HPDE6-E6E7 (cell line): ENCODE results near the gene ZCRB1.
"Not testable (repeated sequence)": the region's sequence is repeated elsewhere in the genome, so short reads cannot be mapped to it uniquely, and the experiment has no call there.

ENCODE experiments used
- DNase-seq: peaks from one replicate; pipeline ENCODE4 v3.0.0; 2011; ENCODE audit warnings: missing footprints; ENCODE audit errors: extremely low spot score

ZCRB1 gene

GRCh38 chr12:42325653-42326474 lies at the start of gene ZCRB1, which contains the start of gene PPHLN1:
Gene ZCRB1 (minus strand): TSS chr12:42326094. CDS start chr12:42324102, 1,992 bp downstream.
Gene PPHLN1 (plus strand): TSS chr12:42326167. CDS start chr12:42335903, 9,736 bp downstream.
- peak; percentile 64 for DNase-seq

DNA sequence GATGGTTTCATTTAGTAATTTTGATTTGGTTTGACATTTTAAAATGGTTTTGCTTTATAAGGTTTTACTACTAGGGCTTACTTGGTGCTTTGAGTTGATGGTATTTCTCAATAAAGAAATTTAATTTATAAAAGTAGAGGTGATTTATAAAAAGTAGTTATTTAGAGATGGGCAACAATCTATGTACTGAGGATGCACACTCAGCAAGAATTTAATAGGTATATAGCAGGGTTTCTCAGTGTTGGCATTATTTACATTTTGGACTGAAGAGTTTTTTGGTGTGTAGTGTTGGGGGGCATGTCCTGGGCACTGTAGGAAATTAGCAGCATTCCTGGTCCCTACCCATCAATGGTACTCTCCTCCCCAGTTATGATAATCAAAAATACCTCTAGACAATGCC lies 47.8 kb upstream of the ZCRB1 start:
- DNase-seq: no peak

GRCh38 chr12:42372154-42372791 lies 46.4 kb upstream of the ZCRB1 start:
- peak; percentile 20 for DNase-seq

DNA sequence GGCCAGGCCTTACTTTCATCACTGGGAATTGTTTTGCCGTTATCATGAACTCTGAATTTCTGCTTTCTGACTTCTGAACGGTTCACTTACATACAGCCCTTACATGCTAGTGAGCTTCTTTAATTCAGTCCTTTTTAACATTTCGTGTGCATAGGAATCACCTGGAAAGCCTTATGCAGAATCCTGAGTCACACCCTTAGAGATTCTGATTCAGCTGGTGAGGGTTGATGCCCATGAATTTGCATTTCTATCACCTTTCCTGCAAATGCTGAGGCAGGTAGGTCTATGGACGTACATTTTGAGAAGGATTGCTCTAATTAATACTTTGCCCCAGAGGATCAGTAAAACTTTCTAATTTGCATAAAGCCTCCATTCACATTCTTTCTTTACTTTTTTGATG lies 44.1 kb upstream of the ZCRB1 start:
- DNase-seq: no peak

GRCh38 chr12:42365486-42365885 lies 39.6 kb upstream of the ZCRB1 start:
- no peak for DNase-seq

- DNase-seq: no peak
Observed at GRCh38 chr12:42364692-42365091, 38.8 kb upstream of the ZCRB1 start.

GRCh38 chr12:42362647-42363260 lies 36.9 kb upstream of the ZCRB1 start:
- DNase-seq: no peak

DNA sequence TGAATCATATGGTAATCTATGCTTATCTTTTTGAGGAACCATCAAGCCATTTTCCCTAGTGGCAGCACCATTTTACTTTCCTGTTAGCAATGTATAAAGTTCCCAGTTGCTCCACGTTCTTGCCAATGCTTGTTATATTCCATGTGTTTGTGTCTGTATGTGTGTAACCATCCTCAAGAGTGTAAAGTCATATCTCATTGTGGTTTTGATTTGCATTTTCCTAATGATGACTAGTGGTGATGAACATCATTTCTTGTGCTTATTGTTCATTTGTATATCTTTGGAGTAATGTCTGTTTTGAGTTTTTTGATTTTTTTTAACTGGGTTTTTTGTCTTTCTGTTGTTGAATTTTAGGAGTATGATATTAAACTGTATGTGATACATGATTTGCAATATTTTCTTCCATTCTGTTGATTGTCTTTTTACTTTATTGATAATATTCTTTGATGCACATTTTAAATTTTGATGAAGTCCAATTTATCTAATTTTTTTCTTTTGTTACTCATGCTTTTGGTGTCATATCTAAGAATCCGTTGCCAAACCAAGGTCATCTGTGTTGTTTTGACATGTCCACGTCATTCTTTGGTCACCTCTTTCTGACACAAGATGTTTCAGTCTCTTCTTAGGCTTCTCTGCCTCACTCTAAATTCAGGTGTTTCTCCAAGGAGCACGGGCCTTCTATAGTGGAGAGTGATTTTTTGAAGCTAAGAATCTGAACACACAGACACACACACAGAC lies 36.2 kb upstream of the ZCRB1 start:
- DNase-seq: no peak

DNA sequence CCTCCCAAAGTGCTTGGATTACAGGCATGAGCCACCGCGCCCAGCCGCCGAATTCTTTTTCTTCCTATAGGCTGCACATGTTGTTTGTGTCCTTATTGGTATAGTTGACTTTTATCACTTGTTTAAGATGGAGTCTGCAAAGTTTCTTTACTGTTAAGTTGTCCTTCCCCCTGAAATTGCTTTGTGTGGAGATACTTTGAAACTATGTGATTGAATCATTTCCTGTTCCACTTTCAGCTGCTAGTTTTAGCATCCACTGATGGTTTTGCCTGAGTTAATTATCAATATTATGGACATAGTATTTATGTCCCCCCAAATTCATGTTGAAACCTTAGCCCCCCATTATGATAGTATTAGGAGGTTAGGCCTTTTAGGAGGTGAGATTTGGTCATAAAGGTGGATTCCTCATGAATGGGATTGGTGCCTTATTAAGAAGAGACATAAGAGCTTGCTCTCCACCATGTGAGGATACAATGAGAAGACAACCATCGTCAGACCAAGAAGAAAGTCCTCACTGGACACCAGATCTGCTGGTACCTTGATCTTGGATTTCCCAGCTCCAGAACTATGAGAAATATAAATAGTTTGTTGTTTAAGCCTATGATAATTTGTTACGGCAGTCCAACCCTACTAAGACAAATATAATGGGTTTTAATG lies 35.0 kb upstream of the ZCRB1 start:
- DNase-seq: no peak

GRCh38 chr12:42356344-42356743 lies 30.4 kb upstream of the ZCRB1 start:
- DNase-seq: no peak

- DNase-seq: not testable (repeated sequence)
Observed at GRCh38 chr12:42350021-42350407, 24.1 kb upstream of the ZCRB1 start.

DNA sequence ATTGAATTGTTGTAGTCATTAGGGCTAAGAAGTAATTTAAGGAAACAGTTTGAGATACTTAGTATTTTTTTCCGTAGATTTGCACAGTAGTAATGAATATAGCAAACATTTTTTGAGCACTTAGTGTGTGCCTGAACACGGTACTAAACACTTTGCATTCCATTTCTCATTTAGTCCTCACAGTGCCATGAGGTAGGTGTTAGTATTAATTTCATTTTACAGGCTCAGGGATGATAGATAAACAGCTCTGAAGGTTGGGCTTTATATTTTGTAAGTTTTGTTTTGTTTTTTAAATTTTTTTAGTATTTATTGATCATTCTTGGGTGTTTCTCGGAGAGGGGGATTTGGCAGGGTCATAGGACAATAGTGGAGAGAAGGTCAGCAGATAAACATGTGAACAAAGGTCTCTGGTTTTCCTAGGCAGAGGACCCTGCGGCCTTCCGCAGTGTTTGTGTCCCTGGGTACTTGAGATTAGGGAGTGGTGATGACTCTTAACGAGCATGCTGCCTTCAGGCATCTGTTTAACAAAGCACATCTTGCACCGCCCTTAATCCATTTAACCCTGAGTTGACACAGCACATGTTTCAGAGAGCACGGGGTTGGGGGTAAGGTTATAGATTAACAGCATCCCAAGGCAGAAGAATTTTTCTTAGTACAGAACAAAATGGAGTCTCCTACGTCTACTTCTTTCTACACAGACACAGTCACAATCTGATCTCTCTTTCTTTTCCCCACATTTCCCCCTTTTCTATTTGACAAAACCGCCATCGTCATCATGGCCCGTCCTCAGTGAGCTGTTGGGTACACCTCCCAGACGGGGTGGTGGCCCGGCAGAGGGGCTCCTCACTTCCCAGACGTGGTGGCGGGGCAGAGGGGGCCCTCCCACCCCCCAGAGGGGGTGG lies 23.5 kb upstream of the ZCRB1 start:
- DNase-seq: not testable (repeated sequence)

- DNase-seq: no peak
Observed at GRCh38 chr12:42346403-42347002, 20.6 kb upstream of the ZCRB1 start.

GRCh38 chr12:42343721-42344120 lies 17.8 kb upstream of the ZCRB1 start:
- DNase-seq: no peak

DNA sequence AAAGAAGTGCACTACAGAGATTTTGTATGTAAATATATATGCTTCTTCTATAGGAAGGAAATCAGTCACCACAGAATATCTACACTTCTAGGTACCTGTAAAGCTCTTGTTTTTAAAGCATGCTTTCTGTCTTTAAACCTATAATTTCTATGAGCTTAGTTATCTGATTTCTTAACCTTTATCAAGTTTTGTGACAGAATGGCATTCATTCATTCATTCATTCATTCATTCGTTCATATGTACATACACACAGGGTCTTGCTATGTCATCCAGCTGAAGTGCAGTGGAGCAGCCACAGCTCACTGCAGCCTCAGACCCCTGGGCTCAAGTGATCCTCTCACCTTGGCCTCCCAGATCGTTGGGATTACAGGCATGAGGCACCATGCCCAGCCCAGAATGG lies 16.1 kb upstream of the ZCRB1 start:
- DNase-seq: no peak

GRCh38 chr12:42338280-42338679 lies 12.4 kb upstream of the ZCRB1 start:
- DNase-seq: no peak

- no peak for DNase-seq
Observed at GRCh38 chr12:42336286-42336685, 10.4 kb upstream of the ZCRB1 start.

DNA sequence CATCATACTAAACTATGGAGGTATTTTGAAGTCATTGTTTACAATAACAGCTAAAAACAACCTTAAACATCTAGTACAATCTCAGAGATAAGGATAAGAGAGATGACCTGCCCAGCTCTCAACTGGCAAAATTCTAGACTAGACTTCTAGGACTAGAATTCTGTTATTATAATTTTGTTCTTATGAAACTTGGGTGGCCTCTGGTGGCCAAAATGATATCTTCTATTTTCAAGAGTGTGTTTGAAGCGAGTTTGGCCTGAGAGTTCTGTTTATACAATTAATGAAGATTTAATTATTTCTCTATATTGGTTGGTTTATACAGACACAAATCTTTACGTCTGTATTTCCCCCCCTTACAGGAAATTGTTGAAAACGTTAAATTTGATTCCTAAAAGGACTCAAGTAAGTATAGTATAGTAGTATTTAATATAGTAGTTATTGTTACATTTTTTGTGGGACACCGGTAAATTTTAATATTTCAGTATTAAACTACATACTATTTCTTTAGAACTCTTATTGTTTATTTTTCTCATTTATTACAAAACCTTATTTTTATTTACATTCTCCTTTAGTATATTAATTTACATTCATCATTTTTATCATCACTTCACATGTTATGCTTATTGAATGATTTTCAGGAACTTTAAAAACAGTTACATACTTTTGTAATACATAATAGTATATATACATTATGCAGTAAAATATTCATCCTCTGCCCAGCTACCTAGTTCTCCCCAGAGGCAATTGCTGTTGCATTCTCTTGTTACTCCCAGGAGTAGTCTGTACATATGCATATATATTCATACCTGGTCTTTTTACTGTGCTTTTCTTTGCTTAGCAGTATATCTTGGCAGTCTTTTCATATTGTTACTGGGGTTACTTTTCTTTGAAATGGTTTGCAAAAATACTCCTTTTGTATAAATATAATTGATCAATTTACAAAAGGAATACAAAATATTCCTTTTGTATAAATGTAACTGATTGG lies 6.7 kb upstream of the ZCRB1 start:
- DNase-seq: no peak

- DNase-seq: not testable (repeated sequence)
Observed at GRCh38 chr12:42330097-42330496, 4.2 kb upstream of the ZCRB1 start.
